Adrenal gland (tissue), 5 donors: ENCODE data around the gene NR2F1-AS1.

ENCODE experiments used
- POLR2A ChIP-seq, 2 donors: fragments of 450-650 bp; IDR thresholded peaks; one replicate each; pipeline ENCODE4 v1.6.1; 2017; ENCODE audit warnings: antibody characterized with exemption in 2 of 2, mild to moderate bottlenecking in 2 of 2, moderate library complexity in 1 of 2
- TF ChIP-seq, protein P1 (sequence below), 6 experiments: fragments of 450-650 bp in 4 of 6; fragments of 200-600 bp in 2 of 6; sonication (generic) in 1 of 6; IDR thresholded peaks; 1 replicate in 5 of 6; 2 replicates in 1 of 6; pipeline versions ENCODE4 v1.5.1 to v1.8.0; 2016 to 2021; ENCODE audit warnings: antibody characterized with exemption in 6 of 6, mild to moderate bottlenecking in 2 of 6, moderate library complexity in 1 of 6
- donor health status: DM: no; HTN: no; CAD: no.

DNA sequence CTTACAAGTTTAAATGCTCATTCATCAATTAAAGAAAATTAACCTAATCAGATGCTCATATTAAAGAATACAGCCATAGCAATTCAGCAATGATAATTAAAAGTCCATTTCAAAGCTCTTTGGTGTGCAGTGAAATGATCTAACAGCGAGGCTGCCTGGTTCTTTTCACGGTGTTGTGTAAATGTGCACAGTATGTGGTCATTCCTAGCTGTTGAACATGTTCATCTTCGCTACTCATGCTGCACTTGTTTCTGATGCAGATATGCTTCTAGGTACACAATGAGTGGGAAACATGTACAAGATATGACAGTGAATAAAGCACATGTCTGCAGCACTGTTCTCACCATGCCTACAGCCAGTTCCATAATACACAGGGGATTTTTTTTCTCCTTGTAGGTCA lies 163.5 kb downstream of the NR2F1-AS1 start:
- TF ChIP-seq, protein P1, sequence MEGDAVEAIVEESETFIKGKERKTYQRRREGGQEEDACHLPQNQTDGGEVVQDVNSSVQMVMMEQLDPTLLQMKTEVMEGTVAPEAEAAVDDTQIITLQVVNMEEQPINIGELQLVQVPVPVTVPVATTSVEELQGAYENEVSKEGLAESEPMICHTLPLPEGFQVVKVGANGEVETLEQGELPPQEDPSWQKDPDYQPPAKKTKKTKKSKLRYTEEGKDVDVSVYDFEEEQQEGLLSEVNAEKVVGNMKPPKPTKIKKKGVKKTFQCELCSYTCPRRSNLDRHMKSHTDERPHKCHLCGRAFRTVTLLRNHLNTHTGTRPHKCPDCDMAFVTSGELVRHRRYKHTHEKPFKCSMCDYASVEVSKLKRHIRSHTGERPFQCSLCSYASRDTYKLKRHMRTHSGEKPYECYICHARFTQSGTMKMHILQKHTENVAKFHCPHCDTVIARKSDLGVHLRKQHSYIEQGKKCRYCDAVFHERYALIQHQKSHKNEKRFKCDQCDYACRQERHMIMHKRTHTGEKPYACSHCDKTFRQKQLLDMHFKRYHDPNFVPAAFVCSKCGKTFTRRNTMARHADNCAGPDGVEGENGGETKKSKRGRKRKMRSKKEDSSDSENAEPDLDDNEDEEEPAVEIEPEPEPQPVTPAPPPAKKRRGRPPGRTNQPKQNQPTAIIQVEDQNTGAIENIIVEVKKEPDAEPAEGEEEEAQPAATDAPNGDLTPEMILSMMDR (IDR thresholded peaks at IDR 0.05): no peak
- no peak for TF ChIP-seq POLR2A (IDR thresholded peaks at IDR 0.05)
